Stimulated activated CD4-positive, alpha-beta T cell treated with anti-CD3 and anti-CD28 coated beads, TNF-alpha, amount 100 ng/mL, for 1 hour (primary cell): ENCODE measurements around the gene SOX6.
"Not testable (repeated sequence)": the region's sequence is repeated elsewhere in the genome, so short reads cannot be mapped to it uniquely, and the experiment has no call there.

ENCODE experiments used
- DNase-seq, 3 donors: peaks; one replicate each; pipeline ENCODE4 v3.0.0-alpha.2; 2020; ENCODE audit warnings: low read depth in 3 of 3, low spot score in 1 of 3

Gene SOX6

DNA sequence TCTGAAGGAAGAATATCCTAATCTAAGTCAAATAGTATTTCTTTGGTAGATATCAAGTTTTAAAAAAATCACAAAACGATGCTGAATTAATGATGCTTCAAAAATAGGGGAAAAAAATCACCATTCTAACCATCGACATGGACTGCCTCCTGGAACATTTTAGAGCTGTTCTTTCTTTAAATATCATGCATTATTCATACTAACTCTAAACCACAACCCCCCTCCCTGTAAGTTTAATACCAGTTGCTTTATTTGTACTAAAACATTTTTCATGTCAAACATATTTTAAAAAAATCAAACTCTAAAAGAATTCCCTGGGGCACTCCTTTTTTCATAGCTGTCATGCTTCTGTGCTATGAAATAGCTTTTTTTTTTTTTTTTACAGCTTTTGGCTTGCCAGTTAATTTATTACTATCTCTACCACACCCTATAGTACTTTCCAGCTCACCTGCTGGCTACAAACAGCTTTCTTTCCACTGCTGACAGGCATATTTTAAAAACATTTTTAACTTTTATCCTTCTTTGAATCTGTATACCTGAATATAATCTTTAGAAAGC, 256.9 kb downstream of the SOX6 start:
- no peak for DNase-seq

DNA sequence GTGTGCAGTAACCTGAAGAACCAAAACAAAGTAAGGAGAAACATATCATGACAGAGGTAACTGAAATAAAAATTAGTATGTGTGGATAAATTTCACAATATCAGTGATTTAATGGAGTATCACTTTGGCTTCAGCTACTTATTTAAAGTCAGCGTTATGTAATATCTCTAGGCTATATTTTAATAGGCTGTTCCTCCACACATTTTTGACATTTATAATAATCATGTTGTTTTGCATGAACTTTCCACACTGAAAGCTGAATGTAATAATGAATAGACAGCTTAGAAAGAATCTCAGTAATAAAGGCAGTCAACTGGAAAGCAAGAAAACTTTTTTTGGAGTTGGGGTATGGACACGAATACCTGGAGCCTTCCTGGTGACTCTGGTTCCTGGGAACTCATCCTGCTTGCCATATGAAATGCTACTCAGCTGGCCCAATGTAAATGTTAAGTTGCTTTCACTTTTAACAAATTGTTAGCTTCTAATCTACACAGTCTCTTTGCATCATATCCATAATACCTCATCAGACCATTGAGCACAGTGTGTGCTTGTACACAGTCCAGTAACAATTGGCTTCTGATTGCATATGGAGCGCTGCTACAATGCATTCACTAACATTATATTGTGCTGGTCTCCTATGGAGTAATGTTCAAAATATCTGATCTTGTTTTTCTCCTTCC, 257.7 kb downstream of the SOX6 start:
- no peak for DNase-seq

GRCh38 chr11:16097543-16097942, 258.8 kb downstream of the SOX6 start:
- DNase-seq, result no peak

DNA sequence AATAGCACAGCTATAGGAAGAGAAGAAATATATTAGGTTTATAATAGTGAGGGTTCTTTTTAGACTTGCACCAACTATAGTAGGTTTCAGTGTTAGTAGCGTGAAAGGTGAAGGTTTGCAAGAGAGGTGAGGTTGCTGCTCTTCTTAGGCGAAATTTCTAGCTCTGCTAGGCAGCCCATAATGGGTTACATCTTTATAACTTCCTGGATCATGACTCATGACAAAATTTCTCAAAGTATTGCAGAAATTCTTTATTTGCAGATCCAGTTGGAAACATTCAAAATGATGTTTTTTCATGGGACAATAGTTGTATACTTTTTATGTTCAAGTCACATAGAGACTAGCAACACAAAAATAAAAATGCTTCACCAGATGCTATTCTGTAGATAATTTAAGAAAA, 260.0 kb downstream of the SOX6 start:
- no peak for DNase-seq

DNA sequence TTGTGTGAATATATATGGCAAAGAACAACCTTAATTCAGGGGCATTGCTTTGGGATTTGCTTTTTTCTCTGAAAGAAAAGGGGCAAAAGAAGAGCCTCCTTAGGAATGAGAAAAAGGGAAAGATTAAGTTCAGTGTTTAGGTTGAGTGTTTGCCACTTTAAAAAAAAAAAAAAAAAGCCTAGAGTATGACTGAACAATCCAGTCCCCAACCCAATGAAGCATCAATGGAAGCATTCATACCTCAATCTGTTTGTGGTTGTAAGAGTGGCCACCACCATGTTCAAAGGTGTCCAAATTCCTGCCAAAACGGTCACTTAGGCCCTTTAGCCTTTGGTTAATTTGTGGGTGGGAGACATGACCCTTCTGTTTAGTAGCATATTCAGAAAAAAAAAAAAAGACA, 260.6 kb downstream of the SOX6 start:
- DNase-seq, result no peak

DNA sequence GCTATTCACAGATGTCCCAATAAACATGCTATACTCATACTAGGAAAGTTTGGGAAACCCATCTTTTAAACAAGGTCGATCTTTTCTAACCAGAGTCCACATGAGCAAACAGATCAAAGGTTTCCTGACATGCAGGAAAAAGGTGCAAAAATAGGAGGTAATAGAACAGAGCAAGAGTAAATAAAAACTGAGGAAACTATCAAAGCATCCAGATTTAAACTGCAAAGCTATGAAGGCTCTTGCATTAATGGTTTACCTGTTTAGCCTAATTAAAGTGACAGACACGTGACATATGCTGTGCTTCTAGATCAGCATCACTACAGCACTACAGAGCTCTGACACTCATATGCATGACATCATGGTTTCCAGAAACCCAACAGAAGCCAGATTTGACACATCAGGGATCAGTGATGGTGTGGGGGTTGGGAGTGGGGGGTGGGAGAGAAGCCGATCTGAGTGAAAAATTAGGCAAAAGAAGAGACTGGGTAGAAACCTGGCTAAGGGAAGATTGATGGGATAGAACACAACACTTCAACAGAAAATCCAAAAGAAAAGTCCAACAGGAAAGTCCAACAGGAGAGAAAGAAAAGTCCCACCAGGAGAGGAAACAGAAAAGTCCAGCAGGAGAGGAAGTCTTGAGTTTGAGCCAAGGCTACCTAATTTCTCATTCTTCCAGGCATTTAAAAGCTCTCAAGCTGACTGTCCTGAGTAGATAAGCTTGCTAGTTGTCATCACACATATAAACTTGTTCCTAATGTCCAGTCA, 262.3 kb downstream of the SOX6 start:
- DNase-seq, result no peak

DNA sequence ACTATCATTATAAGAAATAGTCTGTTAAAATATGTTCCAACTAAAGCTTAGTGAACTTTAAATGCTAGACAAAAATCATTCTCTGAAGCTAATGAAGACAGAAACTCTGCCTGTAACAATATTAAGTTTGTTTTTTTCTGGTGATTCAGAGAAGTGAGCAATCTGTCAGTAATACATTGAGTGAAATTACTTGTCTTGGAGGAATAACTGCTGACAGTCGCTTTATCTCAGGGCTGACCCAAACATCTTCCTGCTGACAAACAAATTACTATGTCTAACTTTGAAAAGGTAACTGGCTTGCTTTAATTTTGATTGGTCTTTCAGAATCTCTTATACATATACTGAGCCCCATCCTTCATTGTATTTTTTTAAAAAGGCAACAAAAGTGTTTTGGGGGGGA, 264.5 kb downstream of the SOX6 start:
- DNase-seq, result no peak

DNA sequence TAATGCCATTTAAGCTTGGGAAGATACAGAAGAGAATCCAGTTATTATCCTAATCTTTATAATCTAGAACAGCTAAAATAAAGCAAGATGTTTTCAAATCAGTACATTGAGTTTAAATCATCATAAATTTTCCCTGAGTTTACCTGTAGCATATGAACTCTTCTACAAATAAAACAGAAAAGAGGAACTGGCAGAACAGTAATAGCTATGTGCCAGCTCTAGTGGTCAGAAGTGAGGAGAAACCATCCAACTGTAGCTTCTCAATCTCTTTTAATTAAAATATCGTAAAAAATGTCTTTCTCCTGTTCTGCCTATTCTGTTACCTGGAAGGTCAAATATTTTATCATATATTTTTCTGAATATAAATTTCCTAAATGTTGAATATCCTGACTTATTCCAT, 266.9 kb downstream of the SOX6 start:
- DNase-seq, result no peak

- no peak for DNase-seq
These were observed 267.6 kb downstream of the SOX6 start for GRCh38 chr11:16088774-16089173.

- no peak for DNase-seq
These were observed 268.5 kb downstream of the SOX6 start for GRCh38 chr11:16087886-16088285.

GRCh38 chr11:16086229-16086819, 270.0 kb downstream of the SOX6 start:
- no peak for DNase-seq

DNA sequence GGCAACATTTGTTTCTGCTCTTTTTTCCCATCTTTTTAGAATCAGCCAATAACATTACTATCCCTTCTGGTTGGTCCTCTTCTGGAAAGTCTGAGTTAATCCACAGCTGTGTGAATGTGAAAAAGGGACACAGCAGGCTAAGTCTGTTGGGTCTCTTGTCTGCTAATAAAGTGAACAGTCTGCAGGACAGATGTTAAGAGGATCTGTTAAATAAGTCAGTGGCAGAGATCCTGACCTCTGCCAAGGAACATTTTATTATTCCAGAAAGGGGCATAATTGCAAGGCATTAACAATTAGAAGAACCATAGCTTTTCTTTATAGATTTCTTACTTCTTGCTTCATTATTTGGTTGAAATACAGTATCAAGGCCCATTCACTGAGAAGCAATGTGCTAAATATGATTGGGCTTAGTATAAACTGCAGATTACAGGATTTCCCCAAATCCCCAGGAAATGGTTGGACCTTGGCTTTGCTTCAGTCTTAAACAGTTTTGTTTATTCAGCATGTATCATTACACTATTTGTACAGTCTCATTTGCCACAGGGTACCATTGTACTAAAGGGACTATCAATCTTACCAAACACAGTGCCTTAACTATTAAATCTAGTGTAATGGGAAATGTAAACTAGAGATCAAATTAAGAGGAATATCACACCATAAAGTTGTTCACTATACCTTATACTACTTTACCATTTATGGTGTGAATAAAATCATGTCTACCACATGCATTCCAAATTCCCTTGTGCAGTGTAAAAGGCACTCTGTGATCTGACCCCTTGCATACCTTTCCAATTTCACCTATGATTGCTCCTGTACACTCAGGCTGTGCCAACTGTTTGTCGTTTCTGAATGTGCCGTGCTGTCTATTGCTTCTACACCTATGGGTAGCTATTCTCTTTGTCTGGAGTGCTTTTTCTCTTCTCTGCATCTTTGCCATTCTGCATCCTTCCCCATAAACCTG, 274.0 kb downstream of the SOX6 start:
- no peak for DNase-seq

DNA sequence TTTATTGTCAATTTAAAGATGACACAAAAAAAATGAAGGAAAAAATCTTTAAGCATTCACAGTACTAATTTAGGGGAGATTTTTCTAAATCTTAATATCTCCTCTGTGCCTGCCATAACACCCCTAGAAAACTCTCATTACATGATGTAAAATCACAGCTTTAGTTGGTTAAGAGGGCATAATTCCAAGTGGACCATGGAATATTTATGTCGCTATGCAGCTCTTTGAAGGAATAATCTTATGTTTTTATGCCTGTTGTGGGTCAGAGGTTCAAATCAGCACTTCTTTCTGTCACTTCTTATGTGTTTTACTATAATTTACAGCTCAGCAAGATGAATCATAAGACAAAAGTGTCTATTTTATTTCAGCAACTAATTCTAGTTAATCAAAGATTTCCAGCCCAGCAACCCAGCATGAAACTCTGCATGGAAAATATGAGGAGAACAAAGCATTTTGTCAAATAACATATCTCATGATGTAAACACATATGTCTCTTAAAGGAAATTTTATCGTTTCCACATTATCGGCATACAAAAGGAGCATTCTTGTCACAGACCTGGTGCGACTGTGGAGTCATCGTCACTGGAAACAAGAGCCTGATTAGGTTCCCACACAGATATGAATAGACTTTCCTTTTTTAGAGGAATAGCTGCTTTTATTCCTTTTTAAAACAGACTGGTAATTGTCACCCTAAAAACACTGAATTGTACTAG, 274.8 kb downstream of the SOX6 start:
- DNase-seq, result no peak

DNA sequence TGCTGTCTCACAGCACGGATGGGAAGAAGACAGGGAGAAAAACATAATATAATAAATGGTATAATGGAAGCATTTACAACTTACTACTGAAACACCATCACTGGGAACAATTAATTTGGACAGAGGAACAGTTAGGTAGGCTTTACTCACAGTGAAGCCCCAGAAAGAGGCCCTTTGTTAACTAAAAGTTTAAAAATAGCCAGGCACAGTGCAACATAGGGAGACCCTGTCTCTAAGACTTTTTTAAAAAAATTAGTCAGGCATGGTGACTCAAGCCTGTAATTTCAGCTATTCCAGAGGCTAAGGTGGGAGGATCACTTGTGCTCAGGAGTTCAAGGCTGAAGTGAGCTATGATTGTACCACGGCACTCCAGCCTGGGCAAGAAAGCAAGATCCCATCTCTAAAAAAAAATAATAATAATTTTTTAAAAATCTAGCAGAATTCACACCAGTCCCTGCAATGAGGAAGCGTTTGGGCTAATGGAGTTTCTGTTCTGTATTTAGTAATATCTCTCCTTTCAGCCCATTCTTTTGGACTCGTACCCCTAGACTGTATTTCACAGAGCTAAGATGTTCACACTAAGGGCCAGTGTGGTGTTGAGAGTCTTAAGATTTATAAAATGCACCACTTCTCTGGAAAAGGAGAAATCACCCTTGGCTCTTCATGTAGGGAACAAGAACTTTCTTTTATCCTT, 275.5 kb downstream of the SOX6 start:
- DNase-seq, result no peak

DNA sequence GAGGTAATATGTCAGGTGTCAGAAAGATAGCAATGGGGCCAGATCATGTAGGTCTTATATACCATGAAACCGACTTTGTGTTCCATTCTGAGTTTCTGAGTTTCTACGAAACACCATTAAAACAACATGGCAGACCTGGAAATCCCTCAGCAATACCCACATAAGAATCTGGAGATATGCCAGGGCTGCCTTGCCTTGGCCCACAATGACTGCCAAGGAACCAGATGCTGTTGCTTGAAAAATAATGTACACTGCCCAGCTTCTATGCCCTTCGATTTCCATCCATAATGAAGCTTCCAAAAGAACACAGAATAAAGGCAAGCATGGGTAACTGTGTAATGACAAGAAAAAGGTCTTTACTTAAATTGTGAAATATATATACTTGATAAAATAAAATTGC, 277.4 kb downstream of the SOX6 start:
- DNase-seq, result no peak

DNA sequence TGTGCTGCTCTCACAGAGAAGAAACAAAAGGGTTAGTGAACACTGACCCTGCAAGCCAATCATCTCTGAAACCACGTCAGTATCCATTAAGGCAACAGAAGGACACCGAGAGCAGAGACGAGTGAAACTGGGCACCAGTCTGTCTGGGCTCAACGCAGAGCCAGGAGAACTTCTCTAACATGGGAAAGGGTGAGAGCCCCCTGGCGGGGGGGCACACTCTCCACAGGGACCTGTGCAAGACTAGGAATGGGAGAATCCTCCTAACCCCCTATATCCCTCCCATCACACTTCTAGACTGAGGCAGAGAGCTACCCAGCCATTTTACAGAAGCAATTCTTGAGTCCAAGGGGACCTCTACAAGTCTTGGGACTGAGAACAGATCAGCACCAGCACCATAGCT, 285.8 kb downstream of the SOX6 start:
- no peak for DNase-seq

GRCh38 chr11:16067268-16067667, 289.1 kb downstream of the SOX6 start:
- not testable (repeated sequence) for DNase-seq

GRCh38 chr11:16059332-16059731, 297.0 kb downstream of the SOX6 start:
- DNase-seq, result no peak

DNA sequence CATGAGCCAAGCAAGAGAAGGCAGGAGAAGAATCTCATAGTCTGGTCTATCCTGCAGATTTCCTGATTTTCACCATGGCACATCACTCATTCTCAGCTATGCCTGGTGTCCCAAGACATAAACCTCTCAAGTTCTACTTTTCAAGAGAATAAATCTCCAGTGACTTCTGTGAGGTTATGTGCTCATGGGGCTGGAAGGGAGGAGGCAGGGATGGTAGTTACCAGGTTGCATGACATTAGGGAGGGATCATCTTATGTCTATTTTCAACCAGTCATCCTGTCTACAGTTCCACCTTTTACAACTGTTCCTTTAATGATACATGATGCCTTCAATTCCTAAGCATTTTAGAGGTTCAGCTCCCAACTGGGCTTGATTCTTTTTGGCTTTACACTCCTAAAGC, 297.7 kb downstream of the SOX6 start:
- DNase-seq, result no peak

GRCh38 chr11:16052750-16053149, 303.6 kb downstream of the SOX6 start:
- DNase-seq, result no peak
